Upper lobe of right lung (tissue), 1 donor: Measurements from ENCODE around the gene CDC5L. TPM values are rescaled to one million over a fixed set of nuclear protein-coding genes. Genes with fewer than 3 reads are reported as not detected.

Source experiments
- ATAC-seq: fragments of 200-7000 bp; cut with Tn5 transposase; one replicate; pipeline ENCODE4 v1.9.1; 2020; ENCODE audit warnings: mild to moderate bottlenecking, moderate library complexity
- DNase-seq: peaks from one replicate; pipeline ENCODE4 v3.0.0-alpha.2; 2020
- H3K27ac ChIP-seq: fragments of 200-600 bp; one replicate; pipeline ENCODE4 v1.8.0; 2022
- H3K27me3 ChIP-seq: fragments of 200-600 bp; one replicate; pipeline ENCODE4 v1.8.0; 2022; ENCODE audit warnings: mild to moderate bottlenecking
- H3K36me3 ChIP-seq: fragments of 200-600 bp; one replicate; pipeline ENCODE4 v1.8.0; 2022
- H3K4me1 ChIP-seq: fragments of 200-600 bp; one replicate; pipeline ENCODE4 v1.8.0; 2022
- H3K4me3 ChIP-seq: fragments of 200-600 bp; one replicate; pipeline ENCODE4 v1.8.0; 2022; ENCODE audit warnings: mild to moderate bottlenecking
- H3K9me3 ChIP-seq: fragments of 200-600 bp; one replicate; pipeline ENCODE4 v1.8.0; 2022
- intact Hi-C: fragments of 100-400 bp; cut with DNase I; formaldehyde crosslinking; loops from one replicate; pipeline ENCODE4 v1.11.0; 2022
- total RNA-seq: library from RNA; stranded (reverse); fragmentation: NEBNext Ultra II Directional; extraction: Animal tissue kit (Norgen Biotek cat#: 25700); gene quantifications from one replicate; pipeline ENCODE4 v1.2.1, GENCODE V29; 2021
- TF ChIP-seq, protein P1 (sequence below): fragments of 200-600 bp; IDR thresholded peaks from one replicate; pipeline ENCODE4 v1.8.0; 2022; ENCODE audit warnings: antibody characterized with exemption
- donor health status: DM: no; HTN: yes; CAD: no; lungs with severe emphysema.

The CDC5L gene
- total RNA-seq, 1 donor from 2014 or later = 17.8 TPM

DNA sequence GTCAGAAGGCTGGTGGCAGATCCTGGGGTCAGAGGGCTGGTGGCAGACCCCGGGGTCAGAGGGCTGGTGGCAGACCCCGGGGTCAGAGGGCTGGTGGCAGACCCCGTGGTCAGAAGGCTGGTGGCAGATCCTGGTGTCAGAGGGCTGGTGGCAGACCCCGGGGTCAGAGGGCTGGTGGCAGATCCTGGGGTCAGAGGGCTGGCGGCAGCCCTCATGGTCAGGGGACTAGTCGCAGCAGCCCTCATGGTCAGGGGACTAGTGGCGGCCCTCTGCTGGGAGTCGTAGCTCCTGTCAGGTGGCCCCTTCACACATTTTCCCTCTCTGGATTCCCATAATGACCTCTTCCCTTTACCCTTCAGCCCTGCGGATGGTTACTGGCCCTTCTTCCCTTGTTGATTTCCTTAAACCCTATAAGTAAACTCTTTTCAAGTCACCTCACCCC lies 86.7 kb downstream of the CDC5L start:
- Histone ChIP-seq H3K4me1 (peaks cover 5% of the 10 kb centered on the region), H3K27me3 (no peaks in the 10 kb centered on the region), H3K36me3 (no peaks in the 10 kb centered on the region), H3K4me3 (no peak overlapping the region), H3K9me3 (no peaks in the 10 kb centered on the region), H3K27ac (no peak overlapping the region)
- TF ChIP-seq, protein P1, sequence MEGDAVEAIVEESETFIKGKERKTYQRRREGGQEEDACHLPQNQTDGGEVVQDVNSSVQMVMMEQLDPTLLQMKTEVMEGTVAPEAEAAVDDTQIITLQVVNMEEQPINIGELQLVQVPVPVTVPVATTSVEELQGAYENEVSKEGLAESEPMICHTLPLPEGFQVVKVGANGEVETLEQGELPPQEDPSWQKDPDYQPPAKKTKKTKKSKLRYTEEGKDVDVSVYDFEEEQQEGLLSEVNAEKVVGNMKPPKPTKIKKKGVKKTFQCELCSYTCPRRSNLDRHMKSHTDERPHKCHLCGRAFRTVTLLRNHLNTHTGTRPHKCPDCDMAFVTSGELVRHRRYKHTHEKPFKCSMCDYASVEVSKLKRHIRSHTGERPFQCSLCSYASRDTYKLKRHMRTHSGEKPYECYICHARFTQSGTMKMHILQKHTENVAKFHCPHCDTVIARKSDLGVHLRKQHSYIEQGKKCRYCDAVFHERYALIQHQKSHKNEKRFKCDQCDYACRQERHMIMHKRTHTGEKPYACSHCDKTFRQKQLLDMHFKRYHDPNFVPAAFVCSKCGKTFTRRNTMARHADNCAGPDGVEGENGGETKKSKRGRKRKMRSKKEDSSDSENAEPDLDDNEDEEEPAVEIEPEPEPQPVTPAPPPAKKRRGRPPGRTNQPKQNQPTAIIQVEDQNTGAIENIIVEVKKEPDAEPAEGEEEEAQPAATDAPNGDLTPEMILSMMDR = no peak
- intact Hi-C loops = no loop called here
- no peak for ATAC-seq
- DNase-seq = no peak

DNA sequence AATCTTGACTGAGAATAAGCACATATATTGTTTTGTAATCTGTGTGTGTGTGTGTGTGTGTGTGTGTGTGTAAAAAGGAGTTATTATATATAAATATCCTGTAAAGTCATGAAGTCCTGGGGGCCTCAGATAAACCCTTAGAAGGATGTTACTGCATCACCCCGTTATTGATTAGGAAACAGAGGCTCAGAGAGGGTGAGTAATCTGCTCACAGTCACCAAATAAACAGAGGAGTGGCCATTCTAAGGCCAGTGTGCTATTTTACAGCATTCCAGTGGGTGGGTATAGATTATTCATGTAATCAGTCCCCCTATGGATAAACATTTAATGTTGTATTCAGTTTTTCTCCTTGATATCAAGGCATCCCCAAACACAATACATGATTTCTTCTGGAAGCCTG lies 87.1 kb downstream of the CDC5L start:
- no peak for DNase-seq
- Histone ChIP-seq H3K27me3 (no peaks in the 10 kb centered on the region), H3K9me3 (no peaks in the 10 kb centered on the region), H3K36me3 (no peaks in the 10 kb centered on the region), H3K27ac (no peak overlapping the region), H3K4me3 (no peak overlapping the region), H3K4me1 (peaks cover 5% of the 10 kb centered on the region)
- TF ChIP-seq, protein P1 = no peak
- no peak for ATAC-seq
- intact Hi-C loops = no loop called here

DNA sequence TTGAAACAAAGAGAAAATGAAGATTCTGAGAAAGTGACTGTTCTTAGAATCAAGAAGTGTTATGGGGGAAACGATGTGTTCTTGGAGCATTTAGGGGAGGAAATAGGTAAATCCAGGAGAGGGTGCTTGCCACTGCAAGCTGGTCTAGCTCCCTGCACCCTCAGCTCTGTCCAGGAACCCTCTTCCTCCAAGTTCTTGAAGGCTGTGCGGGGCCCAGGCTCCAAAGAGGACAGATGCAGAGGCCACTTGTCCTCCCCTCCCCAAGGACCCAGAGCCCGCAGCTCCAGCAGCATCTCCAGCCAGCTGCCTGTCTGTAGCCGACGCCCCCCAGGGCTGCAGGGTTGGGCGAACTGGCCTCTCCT lies 87.9 kb downstream of the CDC5L start:
- Histone ChIP-seq H3K4me3 (no peak overlapping the region), H3K27ac (no peak overlapping the region), H3K9me3 (no peaks in the 10 kb centered on the region), H3K36me3 (no peaks in the 10 kb centered on the region), H3K27me3 (no peaks in the 10 kb centered on the region), H3K4me1 (peaks cover 5% of the 10 kb centered on the region)
- DNase-seq (no peak), ATAC-seq (no peak)
- TF ChIP-seq, protein P1 = no peak
- intact Hi-C loops = no loop called here

DNA sequence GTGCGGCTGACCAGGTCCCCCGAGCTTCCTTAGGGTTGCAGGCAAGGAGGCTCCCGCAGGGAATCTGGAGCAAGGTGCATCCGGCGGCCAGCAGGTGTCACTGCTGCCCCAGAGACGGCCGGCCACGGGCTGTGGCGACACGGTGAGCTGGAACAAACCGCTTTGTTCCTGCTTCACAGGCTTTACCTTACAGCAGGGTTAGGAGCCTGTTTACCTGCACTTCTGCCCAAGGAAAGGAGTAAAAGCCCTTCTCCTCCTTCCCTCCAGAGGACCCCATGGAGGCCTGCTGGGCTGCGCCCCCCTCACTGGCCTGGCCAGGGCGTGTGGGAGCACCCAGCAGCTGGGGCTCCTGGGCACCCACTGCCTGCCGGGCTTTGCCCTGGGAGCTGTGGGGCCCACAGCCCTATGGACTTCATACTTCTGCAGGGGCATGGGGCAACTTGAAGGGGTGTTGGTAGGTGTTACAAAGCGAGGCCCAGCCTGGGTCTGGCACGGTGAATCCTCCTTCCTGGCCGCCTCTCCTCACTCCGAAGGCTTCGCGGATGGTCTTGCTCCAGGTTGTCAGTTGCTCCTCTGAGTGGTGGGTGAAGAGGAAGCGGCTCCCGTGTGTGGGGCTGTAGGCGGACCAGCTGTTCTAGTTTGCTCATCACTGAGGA lies 88.4 kb downstream of the CDC5L start:
- TF ChIP-seq, protein P1 = peak; percentile 94
- ATAC-seq = peak; percentile 94
- no peaks in the 10 kb centered on the region for H3K9me3 ChIP-seq
- no peaks in the 10 kb centered on the region for H3K27me3 ChIP-seq
- H3K4me3 ChIP-seq = no peak overlapping the region
- peaks cover 5% of the 10 kb centered on the region for H3K4me1 ChIP-seq
- no peak overlapping the region for H3K27ac ChIP-seq
- intact Hi-C loops = no loop called here
- H3K36me3 ChIP-seq = no peaks in the 10 kb centered on the region
- DNase-seq = peak; percentile 90

DNA sequence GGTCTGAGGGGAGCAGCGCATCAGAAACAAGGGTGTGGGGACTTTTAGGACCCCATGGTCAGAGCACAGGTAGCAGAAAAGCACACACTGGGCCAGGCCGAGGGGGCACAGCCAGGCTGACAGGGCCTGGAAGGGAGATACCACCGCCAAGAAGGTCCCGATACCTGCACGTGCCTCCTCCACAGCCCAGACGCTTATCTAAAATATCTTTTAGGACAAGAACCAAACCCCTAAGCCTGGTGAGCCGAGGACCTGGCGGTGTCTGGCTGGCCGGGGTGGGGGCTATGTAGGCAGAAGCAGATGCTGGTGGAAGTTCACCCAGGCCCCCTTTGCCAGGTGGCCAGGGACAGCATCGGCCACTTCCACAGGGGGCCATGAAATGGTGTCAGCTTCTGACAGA lies 89.3 kb downstream of the CDC5L start:
- DNase-seq (no peak), ATAC-seq (no peak)
- intact Hi-C loops = no loop called here
- H3K4me1 ChIP-seq = peaks cover 5% of the 10 kb centered on the region
- no peaks in the 10 kb centered on the region for H3K27me3 ChIP-seq
- no peaks in the 10 kb centered on the region for H3K36me3 ChIP-seq
- no peaks in the 10 kb centered on the region for H3K9me3 ChIP-seq
- TF ChIP-seq, protein P1 = no peak
- no peak overlapping the region for H3K4me3 ChIP-seq
- H3K27ac ChIP-seq = no peak overlapping the region
